ENCODE results near the gene WDR64. TPM values are rescaled to one million over a fixed set of nuclear protein-coding genes. Genes with fewer than 3 reads are reported as not detected.
A peak's percentile ranks its signal among the peaks of the same experiment; 100 is the strongest.

Gene WDR64
- total and polyA plus RNA-seq, 2 of the 13 experiments (the other 11 are each of a cell fraction or from before 2014, with no cell fraction given), result not detected

- TF ChIP-seq BCL3 (CRISPR knock-in tag; IDR thresholded peaks at IDR 0.05), result peak; percentile 47
- no peak for TF ChIP-seq SMC3 (IDR thresholded peaks at IDR 0.05; ENCODE audit: low read length)
- TF ChIP-seq HIVEP1 (CRISPR knock-in tag; IDR thresholded peaks at IDR 0.05), result peak; percentile 52; the same call in 1 of the 2 replicates
- no peak for TF ChIP-seq CREBL2 (CRISPR knock-in tag; IDR thresholded peaks at IDR 0.05; ENCODE audit: borderline replicate concordance)
- TF ChIP-seq ZBTB37 (CRISPR knock-in tag; IDR thresholded peaks at IDR 0.05), result no peak
- peak; percentile 29; the same call in 1 of the 2 replicates for TF ChIP-seq MED1 (CRISPR knock-in tag; IDR thresholded peaks at IDR 0.05)
- 0 out of 2 replicates have a peak, but pooled peaks have one; percentile 25 for TF ChIP-seq MAFF (IDR thresholded peaks at IDR 0.05; ENCODE audit: low read depth, low read length)
- no peak for TF ChIP-seq NCOA5 (CRISPR knock-in tag; IDR thresholded peaks at IDR 0.05)
- no peak for TF ChIP-seq NFYC (CRISPR knock-in tag; IDR thresholded peaks at IDR 0.05)
- TF ChIP-seq NR0B2 (CRISPR knock-in tag; IDR thresholded peaks at IDR 0.05), result peak; percentile 59
- TF ChIP-seq SSRP1 (CRISPR knock-in tag; IDR thresholded peaks at IDR 0.05), result no peak; the same call in 1 of the 2 replicates
- TF ChIP-seq ZNF552 (CRISPR knock-in tag; IDR thresholded peaks at IDR 0.05; ENCODE audit: borderline replicate concordance), result no peak
- peak; percentile 95 for TF ChIP-seq CSRNP1 (CRISPR knock-in tag; IDR thresholded peaks at IDR 0.05)
- peak; percentile 43; the same call in 1 of the 2 replicates for TF ChIP-seq NRL (CRISPR knock-in tag; IDR thresholded peaks at IDR 0.05; ENCODE audit: borderline replicate concordance)
- peak; percentile 40; the same call in 1 of the 2 replicates for TF ChIP-seq ZNF782 (CRISPR knock-in tag; IDR thresholded peaks at IDR 0.05; ENCODE audit: borderline replicate concordance)
- TF ChIP-seq ZEB1 (IDR thresholded peaks at IDR 0.05; ENCODE audit: insufficient replicate concordance, low read depth), result no peak
- no peak for TF ChIP-seq SMARCC2 (IDR thresholded peaks at IDR 0.05)
- TF ChIP-seq NFE2L2 (IDR thresholded peaks at IDR 0.05; ENCODE audit: low read length), result no peak
- no peak for TF ChIP-seq USF2 (IDR thresholded peaks at IDR 0.05; ENCODE audit: low read depth, low read length)
- no peak for TF ChIP-seq USF2 (CRISPR knock-in tag; IDR thresholded peaks at IDR 0.05; ENCODE audit: borderline replicate concordance)
- peak; percentile 87 for TF ChIP-seq HCFC1 (IDR thresholded peaks at IDR 0.05; ENCODE audit: low read depth, low read length)
- no peak for TF ChIP-seq HNRNPUL1 (IDR thresholded peaks at IDR 0.05; ENCODE audit: low read depth, low read length)
These were observed 196.0 kb downstream of the WDR64 start, which contains the start of gene EXO1 (continued) for GRCh38 chr1:241847796-241848685.
